HT1080 (cell line): ENCODE results near the gene LMTK2. TPM values are rescaled to one million over a fixed set of nuclear protein-coding genes. Genes with fewer than 3 reads are reported as not detected.

ENCODE experiments used
- DNase-seq: peaks from one replicate; pipeline ENCODE4 v3.0.0-alpha.2; 2015; ENCODE audit warnings: low read depth
- total RNA-seq: library from RNA; depleted of rRNA; stranded (reverse); fragments of >200 nt; shearing (Covaris generic); gene quantifications from 2 replicates; pipeline ENCODE4 v1.2.3, GENCODE V29; 2014

Gene LMTK2
- total RNA-seq, 1 experiment from 2014 or later: 8.0 TPM

DNA sequence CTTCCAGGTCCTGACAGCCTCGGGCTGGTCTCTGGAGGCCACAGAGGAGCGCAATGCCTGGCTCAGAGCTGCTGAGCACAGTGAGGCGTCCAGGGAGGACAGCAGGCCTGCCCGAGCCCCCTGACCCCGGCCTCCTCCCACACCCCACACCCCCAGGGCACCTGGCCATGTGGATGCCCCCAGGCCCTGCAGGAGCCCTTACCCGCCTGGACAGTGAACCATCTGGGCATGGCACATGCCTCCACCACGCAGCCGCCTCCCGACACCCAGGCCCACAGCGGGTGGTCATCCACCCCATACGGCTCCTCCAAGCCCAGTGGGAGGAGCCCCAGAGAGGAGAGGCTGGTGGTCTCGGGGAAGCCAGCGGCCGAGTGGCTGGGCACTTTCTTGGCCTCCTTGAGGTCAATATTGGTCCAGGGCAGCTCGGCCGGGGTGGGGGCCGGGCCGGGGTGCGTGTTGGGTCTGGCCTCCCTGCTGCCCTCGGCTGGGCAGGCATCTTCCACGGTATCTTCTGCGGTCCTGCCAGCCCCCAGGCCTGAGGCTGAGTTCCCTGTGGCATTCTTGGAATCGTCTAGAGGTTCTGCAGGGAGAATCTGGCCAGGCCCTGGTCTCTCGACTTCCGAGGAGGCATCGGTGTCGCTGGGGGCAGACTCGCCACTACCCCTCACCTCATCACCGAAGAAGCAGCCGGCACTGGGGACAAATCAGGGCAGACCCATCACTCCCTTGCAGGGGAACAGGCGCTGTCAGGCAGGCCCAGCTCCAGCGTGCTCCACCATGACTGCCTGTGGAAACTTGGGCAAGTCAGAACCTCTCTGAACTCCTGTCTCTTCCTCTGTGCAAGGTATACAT is 126.8 kb downstream of the LMTK2 start:
- DNase-seq: no peak

DNA sequence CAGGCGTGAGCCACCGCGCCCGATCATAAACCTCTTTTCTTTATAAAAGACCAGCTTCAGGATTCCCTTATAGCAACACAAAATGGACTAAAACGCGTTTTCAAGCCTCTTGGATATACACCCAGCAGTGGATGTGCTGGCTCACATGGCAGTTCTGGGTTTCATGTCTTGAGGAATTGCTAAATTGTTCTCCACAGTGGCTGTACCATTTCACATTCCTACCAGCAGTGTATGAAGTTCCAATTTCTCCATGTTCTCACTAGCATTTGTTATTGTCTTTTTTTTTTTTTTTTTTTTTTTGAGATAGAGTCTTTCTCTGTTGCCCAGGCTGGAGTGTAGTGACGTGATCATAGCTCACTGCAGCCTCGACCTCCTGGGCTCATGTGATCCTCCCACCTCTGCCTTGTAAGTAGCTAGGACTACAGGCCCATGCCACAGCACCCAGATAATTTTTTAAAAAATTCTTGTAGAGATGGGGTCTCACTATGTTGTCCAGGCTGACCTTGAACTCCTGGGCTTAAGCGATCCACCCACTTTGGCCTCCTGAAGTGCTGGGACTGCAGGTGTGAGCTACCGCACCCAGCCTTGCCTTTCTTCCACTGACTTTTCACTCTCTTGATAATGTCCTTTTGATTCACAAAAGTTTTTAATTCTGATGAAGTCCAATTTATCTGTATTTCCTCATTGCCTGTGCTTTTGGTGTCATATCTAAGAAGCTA is 127.9 kb downstream of the LMTK2 start:
- DNase-seq: no peak

DNA sequence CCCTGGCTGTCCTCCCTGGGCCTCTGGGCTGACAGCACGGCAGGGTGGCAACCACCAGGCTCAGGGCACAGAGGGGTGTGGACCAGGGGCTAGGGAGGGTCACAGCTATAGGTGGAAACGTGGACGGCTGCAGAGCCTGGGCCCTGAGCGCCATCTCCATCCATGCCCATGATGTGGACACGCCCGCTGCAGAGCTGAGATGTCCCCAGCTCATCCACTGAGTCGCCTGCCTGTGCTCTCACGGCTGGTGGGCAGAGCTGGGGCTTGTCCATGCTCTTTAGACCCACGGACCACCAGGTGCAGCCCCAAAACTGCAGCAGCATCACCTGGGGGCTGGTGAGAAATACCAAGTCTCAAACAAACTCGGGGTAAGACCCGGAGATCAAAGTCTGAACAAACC is 129.2 kb downstream of the LMTK2 start:
- no peak for DNase-seq

DNA sequence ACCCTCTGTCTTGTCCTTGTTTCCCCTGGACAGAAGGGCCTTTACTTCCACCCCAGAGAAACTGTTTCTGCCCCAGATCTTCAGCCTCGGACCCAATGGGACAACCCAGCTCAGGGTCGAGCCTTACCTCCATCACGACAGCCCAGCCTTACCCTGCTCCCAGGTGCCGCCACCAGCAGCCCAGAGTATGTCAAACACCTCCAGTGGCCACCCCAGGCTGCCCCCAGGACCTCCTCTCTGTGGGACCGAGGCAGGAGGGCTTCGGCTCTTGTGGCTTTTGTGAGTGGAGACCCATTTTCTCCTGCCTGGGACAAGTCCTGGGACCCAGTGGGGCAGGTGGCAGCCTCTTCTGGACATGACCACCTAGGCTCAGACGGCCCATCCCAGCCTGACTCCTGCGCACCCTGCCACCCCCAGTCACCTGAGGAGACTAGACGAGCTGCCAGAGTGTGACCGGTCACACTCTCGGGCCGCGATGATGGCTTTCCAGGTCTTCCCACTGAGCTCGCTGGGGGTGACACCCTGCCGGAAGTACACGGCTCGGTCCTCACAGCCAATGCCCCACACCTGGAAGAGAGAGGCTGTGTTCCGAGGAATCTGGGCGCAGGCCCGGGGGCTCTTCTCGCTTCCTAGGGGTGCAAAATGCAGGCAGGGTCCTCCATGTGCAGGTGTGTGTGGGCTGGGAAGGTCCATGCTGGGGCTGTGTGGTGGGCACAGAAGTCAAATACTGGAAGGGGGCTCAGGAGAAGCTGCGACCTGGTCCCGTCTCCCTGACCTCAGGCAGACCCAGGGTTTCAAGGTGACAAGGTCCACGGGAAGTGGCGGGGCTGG is 129.9 kb downstream of the LMTK2 start:
- DNase-seq: no peak

DNA sequence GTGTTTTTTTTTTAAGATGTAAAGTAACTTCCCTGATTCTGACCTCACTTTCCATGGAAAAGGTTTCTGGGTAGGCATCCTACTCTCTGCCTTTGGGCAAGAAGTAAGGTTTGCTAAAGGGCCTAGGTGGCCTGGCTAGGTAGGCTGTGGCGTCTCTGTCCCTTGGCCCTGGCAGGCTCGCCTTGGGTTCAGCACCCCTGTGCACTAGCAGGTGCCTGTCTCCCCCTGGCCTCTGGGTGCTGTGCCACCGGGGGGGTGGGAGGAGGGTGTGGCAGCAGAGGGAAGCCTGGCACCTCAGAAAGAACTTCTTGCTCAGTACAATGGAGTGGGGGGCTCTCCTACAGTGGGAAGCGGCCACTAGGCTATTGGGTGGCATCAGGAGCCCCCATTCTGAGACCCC is 131.4 kb downstream of the LMTK2 start:
- DNase-seq: no peak

DNA sequence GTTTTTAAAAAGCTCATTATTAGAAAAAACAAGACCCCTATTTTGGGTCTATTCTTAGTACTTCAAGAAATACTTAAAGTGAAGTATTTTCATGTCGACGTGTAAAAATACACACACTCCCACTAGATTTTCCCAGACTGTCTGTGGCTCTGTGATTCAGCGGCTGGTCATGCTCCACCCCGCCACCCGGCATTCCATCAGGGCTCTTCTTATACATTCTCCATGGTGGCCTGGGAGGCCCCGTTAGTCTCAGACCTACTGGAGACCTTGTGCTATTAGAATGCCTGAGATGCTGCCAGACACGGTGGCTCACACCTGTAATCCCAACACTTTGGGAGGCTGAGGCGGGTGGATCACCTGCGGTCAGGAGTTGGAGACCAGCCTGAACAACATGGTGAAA is 132.3 kb downstream of the LMTK2 start:
- DNase-seq: no peak

DNA sequence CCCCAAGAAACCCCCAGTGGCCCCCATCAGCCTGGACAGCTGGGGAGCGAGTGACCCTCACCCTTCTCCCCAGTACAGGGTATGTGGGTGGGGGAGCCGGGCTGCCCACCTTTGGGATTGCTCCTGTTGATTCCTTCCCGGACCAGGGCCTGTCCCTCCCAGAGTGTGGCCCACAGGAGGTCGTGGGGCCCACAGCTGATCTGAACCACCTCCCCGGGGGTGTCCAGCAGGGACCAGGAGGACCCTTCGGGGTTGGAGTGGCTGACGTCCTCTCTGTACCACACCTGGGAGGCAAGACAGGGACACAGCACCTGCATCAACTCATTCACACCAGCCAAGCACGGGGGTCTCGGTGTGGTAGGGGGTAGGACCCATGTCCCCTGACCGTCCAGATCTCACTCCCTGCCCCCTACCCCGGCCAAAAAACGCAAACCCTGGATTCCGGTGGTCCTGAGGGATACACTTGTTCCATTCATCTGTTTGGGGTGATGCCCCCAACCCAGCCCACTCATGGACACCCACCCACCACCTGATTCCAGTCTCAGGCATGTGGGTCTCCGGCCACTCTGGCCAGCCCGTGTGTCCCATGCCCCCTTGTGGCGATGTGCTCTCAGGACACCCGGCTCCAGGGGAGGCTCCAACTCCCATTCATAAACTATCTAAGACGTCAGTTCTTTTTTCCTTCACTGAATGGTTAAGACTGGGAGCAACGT is 134.5 kb downstream of the LMTK2 start:
- peak; percentile 30 for DNase-seq

DNA sequence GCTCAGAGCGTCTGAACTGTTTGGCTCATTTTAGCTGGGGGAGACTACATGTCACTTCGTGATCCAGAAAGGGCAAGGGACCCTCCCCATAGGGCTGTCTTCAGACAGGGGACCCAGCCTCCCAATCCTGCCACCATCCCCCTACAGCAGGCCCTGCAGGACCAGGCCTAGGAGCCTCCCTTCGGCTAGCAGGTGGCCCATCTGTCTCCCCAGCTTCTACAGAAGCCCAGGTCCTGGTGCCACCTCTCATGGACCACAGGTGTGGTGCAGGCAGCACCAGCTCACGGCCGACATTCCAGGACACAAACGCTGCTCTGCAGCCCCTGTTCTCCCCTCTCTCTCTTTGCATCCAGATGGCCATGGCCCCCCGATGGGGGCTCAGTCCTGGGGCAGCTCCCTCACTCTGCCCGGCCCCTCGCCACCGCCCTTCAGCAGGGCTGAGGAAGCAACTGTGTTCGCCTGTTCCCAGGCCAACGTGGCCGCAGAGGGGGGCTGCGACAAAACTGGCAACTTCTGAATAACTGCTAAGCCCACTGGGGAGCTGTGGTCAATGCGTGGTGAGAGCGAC is 135.1 kb downstream of the LMTK2 start:
- DNase-seq: no peak

DNA sequence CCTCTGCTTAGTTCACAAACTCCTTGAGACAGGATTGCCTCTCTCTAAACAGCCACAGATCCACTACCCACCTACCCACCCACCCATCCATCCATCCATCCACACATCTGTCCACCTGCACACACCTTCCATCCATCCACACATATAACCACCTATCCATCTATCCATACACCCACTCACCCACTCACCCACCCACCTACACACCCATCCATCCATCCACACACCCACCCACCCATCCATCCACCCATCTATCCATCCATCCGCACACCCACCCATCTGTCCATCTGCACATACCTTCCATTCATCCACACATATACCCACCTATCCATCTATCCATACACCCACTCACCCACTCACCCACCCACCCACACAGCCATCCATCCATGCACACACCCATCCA is 135.7 kb downstream of the LMTK2 start:
- DNase-seq: no peak

DNA sequence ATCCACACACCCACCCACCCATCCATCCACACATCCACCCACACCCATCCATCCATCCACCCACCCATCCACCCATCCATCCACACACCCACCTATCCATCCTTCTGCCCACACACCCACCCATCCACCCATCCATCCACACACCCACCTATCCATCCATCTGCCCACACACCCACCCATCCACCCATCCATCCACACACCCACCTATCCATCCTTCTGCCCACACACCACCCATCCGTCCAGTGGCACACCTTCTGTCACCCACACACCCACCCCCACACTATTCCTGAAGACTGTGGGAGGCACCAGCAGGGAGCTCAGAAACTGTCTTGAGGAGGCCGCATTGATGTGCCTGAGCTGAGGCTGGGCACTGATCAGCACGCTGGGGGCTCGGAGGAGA is 136.3 kb downstream of the LMTK2 start:
- DNase-seq: no peak

DNA sequence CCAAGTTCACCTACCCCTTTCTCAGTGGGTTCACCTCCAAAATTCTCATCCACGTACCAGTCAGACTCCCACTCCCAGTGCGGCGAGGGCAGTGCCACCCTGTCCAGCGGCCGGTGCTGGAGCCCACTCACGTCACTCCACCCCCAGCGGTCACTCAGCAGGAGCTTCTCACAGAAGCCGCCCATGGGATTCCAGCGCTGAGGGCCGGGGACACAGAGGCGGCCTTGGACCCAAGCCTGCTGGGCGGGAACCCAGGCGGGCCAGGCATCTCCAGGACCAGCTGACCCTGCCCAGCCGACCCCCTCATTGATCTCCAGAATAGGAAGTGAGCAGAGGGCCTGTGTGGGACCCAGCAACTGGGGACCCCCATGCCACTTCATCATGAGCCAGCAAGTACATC is 138.2 kb downstream of the LMTK2 start:
- no peak for DNase-seq

DNA sequence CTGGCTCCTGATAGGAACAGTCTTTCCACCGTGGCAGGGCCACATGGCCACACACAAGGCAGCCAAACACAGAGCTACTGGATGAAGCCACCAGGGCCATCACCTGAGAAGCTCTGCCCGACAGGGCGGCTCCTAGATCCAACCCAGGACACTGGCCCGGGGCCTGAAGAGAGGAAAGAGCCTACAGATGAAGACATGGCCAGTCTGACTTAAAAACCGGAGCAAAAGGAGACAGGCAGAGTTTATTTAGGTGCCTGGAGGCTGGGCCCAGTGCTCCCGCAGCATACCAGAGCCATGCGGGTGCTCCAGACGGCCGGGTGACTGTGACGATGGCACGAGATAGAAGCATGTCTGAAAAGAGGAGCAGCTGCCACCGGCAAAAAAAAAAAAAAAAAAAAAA is 141.5 kb downstream of the LMTK2 start:
- no peak for DNase-seq

DNA sequence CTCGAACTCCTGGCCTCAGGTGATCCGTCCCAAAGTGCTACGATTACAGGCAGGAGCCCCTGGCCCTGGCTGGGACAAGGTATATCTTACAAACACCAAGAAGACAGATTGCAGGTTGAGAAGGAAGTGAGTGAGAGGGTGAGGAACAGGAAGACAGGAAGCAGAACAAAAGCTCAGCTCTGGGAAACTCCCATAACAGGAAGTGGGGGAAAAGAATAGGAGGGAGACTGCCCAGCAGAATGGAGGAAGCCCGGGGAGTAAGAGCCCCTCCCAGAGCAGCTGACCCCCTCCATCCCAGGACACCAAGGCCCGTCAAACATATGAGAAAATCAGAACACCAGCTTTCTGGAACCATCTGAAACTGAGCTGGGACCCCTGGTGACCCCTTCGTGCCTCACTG is 142.4 kb downstream of the LMTK2 start:
- DNase-seq: peak; percentile 41

DNA sequence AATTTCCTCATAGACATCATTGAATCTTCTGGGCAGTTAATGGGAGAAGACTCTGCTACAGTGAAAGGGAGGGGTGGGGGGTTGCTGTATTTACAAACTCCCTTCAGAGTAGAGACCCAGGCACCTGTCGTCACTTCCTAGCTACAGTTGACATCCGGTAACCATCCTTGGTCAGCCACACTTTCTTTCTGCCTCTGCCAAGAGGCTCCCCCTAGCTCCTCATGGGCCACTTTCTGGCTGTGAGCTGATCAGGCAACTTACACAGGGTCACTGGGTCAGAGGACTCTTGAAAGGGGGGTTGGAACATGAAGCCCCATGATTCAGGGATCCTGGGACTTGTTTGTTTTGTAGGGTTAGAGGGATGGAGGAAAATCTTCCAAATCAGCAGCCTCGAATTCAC is 144.1 kb downstream of the LMTK2 start:
- DNase-seq: no peak

DNA sequence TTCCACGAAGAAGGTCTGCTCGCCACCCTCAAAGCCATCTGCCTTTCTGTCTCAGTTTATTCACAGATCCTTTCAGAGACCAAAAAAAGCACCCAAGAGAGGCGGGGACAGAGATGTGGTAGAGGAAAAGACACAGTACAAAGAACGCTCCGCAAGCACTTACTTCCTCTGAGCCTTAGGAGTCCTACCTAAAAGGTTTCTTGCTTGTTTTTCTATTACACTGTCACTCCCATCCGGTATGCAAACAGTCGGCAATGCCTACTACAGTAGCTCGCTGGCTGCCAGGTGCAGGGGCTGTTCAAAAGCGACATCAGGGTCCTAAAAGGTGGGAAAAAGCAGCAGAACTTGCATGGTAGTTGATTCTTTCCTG is 144.6 kb downstream of the LMTK2 start:
- DNase-seq: no peak

DNA sequence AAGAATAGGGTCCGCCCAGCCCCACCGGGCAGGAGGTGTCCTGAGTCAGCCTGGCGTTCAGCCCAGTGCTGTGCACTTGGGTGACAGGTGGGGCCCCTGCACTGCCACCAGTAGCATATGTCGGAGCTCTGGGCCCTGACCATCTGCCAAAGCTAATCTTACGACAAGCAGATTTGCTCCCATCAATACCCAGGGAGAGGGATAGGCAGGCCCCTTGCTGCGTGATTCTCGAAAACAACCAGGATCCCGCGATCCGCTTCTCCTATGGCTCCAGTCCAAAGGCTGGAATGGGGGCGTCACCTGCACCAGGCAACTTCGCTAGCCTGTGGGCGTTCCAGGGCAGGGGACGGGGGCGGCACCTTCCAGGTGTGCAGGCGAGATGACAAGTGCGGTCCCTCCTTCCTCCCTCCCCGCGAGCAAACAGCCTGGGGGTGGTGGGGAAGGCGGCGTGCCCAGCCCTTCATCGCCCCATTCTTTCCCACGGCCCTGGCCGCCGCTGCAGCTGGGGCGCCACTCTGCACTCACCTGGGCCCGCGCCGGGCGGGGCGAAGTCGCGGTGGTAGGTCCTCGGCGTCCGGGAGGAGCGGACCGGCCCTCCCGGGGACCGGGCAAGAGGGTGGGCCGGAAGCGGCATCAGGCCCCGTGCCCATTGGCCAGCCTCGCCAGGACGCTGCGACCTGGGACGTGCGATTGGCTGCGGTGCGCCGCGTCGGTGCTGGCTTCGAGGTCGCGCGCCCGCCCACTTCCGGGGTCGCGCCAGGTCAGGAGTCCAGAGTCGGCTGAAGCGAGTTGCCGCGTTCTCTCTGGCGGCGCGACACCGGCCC is 145.2 kb downstream of the LMTK2 start, which contains the start of gene TECPR1:
TECPR1 (minus strand) TSS at position 632 of the 824 bp plus-strand sequence. CDS start 6,086 bp downstream, outside the sequence.
- DNase-seq: peak; percentile 87

DNA sequence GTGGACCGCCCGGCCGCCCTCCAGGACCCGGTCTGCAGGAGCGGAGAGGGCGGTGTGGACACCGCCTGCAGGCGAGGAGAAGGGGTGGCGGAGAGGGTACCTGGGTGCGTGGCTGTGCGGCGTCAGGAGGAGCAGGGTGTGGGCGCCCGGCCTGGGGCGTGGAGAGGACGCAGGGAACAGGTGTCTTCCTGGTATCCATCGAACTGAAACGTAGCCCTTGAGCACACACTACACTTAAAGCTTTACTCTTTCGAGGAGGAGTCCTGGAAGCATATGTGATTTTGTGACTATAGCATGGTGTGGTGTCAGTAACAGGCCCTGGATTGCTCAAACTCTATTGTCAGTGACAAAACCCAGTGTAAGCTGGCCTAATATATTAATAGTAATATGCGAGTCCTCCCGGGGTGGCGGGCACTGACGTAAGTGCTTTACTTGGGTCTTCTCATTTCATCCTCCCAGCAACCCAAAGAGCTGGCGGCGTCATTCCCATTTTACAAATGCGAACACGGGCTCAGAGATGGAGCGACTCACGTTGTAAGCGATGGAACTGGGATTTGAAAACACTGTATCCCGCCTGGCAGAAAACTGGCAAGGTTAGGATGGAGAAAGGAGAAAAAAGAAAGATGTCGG is 145.9 kb downstream of the LMTK2 start:
- no peak for DNase-seq

DNA sequence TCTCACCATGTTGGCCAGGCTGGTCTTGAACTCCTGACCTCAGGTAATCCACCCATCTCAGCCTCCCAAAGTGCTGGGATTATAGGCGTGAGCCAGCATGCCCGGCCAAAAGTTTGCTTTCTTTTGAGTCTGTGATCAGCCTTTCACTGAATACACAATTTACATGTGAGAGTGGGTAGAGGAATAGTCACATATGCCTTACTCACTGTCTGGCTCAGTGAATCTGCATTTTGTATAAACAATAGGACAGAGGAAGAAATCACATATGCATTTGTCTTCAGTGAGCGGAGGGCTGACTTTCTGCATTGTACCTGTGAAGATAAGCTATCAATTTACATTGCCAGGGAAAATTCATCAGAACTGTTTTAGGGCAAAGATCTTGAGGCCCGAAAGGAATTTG is 147.9 kb downstream of the LMTK2 start:
- DNase-seq: no peak

DNA sequence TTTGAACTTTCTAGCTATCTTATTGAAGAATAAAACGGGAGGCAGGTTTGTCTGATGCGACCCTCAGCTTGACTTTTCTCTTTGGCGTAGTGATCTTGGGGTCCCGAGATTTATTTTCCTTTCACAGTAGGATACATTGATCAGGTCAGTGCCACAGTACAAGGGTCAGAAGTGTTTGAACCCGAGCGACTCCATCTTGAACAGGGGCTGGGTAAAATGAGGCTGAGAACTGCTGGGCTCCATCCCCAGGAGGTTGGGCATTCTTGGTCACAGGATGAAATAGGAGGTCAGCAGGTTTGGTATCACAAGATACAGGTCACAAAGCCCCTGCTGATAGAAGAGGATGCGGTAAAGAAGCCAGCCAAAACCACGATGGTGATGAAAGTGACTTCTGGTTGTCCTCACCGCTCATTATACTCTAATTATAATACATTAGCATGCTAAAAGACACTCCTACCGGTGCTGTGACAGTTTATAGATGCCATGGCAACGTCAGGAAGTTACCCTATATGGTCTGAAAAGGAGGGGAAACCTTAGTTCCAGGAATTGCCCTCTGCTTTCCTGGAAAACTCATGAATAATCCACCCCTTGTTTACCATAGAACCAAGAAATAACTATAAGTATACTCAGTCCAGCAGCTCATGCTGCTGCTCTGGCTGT is 148.4 kb downstream of the LMTK2 start:
- DNase-seq: no peak
